C4-2B (cell line): ENCODE measurements around the gene CHST8.

Experiments
- CTCF ChIP-seq: fragments of 450-650 bp; conservative IDR thresholded peaks from 2 replicates; pipeline ENCODE4 v1.5.1; 2017; ENCODE audit warnings: mild to moderate bottlenecking
- ZFX ChIP-seq: fragments of 450-650 bp; IDR thresholded peaks from 2 replicates; pipeline ENCODE4 v1.6.1; 2017

GRCh38 chr19:33718651-33719254 is 97.0 kb downstream of the CHST8 start:
- no peak for TF ChIP-seq ZFX
- no peak for TF ChIP-seq CTCF
